Activated T-cell treated with anti-CD3 and anti-CD28 coated beads, Interleukin-2, amount 50 U/mL, for 4 hours (primary cell): ENCODE results near the gene PLOD1. TPM values are rescaled to one million over a fixed set of nuclear protein-coding genes. Genes with fewer than 3 reads are reported as not detected.
A peak's percentile ranks its signal among the peaks of the same experiment; 100 is the strongest.
"Not testable (repeated sequence)": the region's sequence is repeated elsewhere in the genome, so short reads cannot be mapped to it uniquely, and the experiment has no call there.

Experiments
- ATAC-seq, 2 donors: fragments of 200-7000 bp; cut with Tn5 transposase; one replicate each; pipeline ENCODE4 v1.10.0; 2021
- DNase-seq: peaks from one replicate; pipeline ENCODE4 v3.0.0-alpha.2; 2020
- H3K27me3 Mint-ChIP-seq: one replicate; pipeline ENCODE4 v1.8.0; 2021; ENCODE audit warnings: low read depth, mixed read lengths
- H3K36me3 Mint-ChIP-seq: one replicate; pipeline ENCODE4 v1.8.0; 2022; ENCODE audit warnings: mixed read lengths; ENCODE audit not compliant: insufficient read depth
- H3K4me1 Mint-ChIP-seq: one replicate; pipeline ENCODE4 v1.8.0; 2021; ENCODE audit warnings: low read depth, mixed read lengths
- H3K4me3 Mint-ChIP-seq: one replicate; pipeline ENCODE4 v1.8.0; 2021; ENCODE audit warnings: mild to moderate bottlenecking, moderate library complexity, mixed read lengths
- H3K9me3 Mint-ChIP-seq: one replicate; pipeline ENCODE4 v1.8.0; 2021; ENCODE audit warnings: mixed read lengths
- total RNA-seq, 3 donors: library from RNA; stranded (reverse); gene quantifications; one replicate each; pipeline ENCODE4 v1.2.1, GENCODE V29; 2021

PLOD1 gene
- total RNA-seq, 3 donors from 2014 or later, result 11.8 to 20.4 (median 16.1) TPM

DNA sequence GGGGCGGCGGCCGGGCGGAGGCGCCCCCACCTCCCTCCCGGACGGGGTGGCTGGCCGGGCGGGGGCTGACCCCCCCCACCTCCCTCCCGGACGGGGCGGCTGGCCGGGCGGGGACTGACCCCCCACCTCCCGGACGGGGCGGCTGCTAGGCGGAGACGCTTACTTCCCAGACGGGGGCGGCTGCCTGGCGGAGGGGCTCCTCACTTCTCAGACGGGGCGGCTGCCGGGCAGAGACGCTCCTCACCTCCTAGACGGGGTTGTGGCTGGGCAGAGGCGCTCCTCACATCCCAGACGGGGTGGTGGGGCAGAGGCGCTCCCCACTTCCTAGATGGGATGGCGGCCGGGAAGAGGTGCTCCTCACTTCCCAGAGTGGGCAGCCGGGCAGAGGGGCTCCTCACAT, 73.8 kb downstream of the PLOD1 start:
- ATAC-seq, H3K4me3 Mint-ChIP-seq, DNase-seq, H3K9me3 Mint-ChIP-seq, H3K4me1 Mint-ChIP-seq, H3K27me3 Mint-ChIP-seq: not testable (repeated sequence)
- peaks cover 38% of the 10 kb centered on the region for H3K36me3 Mint-ChIP-seq

DNA sequence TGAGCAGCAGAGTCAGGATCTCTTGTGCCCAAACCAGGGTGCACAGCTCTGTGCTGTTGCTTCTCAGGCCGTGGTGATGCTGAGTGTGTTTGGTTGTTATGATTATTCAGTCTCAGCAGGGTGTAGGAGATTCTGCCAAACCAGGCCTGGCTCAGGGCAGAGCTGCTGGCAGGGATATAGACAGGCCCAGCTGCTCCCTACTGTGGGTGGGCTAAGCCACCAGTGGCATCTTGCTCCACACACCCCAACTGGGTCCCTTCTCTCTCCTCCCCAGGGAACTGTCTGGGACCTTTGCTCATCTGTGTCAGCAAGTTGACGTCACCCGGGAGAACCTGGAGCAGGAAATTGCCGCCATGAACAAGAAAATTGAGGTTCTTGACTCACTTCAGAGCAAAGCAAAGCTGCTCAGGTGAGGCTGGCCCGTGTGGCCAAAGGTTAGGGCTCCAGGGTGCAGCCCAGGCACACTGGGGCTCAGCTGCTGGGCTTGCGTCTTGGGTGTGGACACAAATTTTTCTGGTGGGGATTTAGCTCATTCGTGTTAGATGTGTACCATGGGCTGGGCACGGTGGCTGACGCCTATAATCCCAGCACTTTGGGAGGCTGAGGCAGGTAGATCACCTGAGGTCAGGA, 74.9 kb downstream of the PLOD1 start:
- no peak overlapping the region for H3K4me3 Mint-ChIP-seq

GRCh38 chr1:12010746-12011570, 76.4 kb downstream of the PLOD1 start:
- ATAC-seq (peak in 1 of 2 donors; percentile 4), DNase-seq (no peak)
- Mint-ChIP-seq H3K9me3 (no peaks in the 10 kb centered on the region), H3K4me3 (no peak overlapping the region), H3K27me3 (no peaks in the 10 kb centered on the region), H3K4me1 (peaks cover 10% of the 10 kb centered on the region), H3K36me3 (peaks cover 24% of the 10 kb centered on the region)

More for the DNA sequence above, 74.9 kb downstream of the PLOD1 start:
- no peak for DNase-seq
- Mint-ChIP-seq H3K27me3 (no peaks in the 10 kb centered on the region), H3K36me3 (peaks cover 32% of the 10 kb centered on the region), H3K4me1 (peaks cover 6% of the 10 kb centered on the region), H3K9me3 (no peaks in the 10 kb centered on the region)
- ATAC-seq, result no peak

- Mint-ChIP-seq H3K27me3 (no peaks in the 10 kb centered on the region), H3K4me1 (peaks cover 10% of the 10 kb centered on the region), H3K9me3 (no peaks in the 10 kb centered on the region), H3K36me3 (peaks cover 24% of the 10 kb centered on the region), H3K4me3 (no peak overlapping the region)
- ATAC-seq, result no peak
- no peak for DNase-seq
Measured at GRCh38 chr1:12011998-12012397, 77.5 kb downstream of the PLOD1 start.

DNA sequence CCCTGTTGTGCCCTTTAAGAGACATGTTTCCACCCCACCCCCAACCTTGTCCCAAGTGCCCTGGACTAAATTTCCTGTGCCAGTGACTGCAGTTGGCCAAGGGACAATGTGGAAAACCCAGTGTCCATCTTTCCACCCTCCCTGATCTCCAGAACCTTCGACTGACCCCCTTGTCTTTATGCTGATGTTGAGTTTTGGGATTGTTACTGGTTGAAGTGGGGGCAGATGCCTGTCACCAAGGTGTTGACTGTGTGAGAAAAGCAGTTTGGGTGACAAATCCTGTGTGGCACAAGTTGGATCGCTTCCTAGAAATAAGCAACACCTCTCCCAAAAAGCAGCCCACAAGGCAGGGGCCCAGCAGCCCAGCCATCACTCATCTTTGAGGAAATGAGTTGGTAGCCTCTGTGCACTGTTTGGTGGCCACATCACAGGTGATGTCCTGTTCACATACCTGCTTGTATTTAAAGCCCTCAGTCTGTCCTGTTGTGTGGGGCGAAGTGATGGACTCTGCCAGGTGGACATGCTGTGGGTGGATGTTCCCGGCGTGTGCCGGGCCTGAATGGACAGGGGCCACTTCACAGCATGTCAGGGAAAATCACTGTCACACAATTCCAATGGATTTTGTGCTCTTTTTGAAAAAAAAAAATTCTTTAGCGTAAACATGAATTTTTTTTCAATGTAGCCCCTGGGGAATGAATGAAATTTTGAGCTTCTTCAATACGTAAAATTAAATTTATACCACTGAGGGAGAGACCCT, 78.2 kb downstream of the PLOD1 start:
- Mint-ChIP-seq H3K9me3 (no peaks in the 10 kb centered on the region), H3K4me3 (no peak overlapping the region), H3K36me3 (peaks cover 20% of the 10 kb centered on the region), H3K27me3 (no peaks in the 10 kb centered on the region), H3K4me1 (peaks cover 10% of the 10 kb centered on the region)
- ATAC-seq, result peak in 1 of 2 donors; percentile 15
- DNase-seq, result no peak

DNA sequence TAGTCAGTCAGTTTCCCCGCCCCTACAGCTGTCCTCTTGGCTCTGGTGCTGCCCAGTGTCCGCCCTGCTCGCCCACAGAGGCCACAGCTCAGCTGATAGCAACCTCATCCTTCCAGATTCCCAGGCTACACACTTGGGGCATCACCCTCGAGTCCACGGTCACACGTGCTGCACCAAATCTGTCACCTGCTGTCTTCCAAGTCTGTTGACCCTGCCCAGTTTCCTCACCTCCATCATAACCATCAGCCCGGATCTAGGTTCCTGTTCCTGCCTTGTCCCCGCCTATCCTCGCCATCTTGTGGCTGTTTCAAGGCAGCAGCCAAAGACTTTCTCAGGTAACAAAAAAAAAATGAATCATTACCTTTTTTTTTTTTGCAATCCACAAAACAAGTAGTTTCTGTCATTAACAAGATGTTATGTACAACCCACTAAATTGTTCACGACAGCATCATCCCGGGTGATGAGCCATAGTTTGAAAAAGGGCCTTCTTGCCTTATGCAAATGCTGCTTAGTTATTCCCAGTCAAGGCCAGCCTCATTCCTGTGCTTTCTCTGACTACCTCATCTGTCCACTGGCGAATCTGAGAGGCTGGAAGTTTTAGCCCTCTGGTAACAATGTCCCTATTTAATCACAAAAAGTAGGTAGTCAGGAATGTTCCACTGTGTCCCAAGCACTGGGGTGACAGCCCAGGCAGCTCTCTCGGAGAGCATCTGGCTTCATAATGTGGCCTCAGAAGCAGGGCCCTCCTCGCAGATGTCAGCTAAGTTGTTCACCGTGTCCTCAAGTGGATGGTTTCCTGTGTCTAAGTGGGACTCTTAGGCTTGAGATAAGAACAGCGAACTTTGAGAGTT, 79.8 kb downstream of the PLOD1 start:
- no peaks in the 10 kb centered on the region for H3K9me3 Mint-ChIP-seq
- DNase-seq (no peak), ATAC-seq (no peak)
- peaks cover 10% of the 10 kb centered on the region for H3K4me1 Mint-ChIP-seq
- no peak overlapping the region for H3K4me3 Mint-ChIP-seq
- H3K27me3 Mint-ChIP-seq, result no peaks in the 10 kb centered on the region
- H3K36me3 Mint-ChIP-seq, result peaks cover 13% of the 10 kb centered on the region

DNA sequence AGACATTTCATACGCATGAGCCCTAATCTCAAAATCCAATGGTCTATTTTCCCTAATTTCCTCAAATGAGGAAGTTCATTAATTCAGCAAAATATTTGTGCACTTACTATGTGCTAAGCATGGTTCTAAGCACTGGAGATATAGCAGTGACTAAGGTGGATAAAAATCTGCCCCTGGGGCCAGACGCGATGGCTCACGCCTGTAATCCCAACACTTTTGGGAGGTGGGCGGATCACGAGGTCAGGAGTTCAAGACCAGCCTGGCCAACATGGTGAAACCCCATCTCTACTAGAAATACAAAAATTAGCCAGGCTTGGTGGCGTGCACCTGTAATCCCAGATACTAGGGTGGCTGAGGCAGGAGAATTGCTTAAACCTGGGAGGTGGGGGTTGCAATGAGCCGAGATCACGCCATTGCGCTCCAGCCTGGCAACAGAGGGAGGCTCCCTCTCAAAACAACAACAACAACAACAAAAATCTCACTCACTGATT, 80.5 kb downstream of the PLOD1 start:
- Mint-ChIP-seq H3K9me3 (no peaks in the 10 kb centered on the region), H3K27me3 (no peaks in the 10 kb centered on the region), H3K4me1 (peaks cover 13% of the 10 kb centered on the region), H3K36me3 (peaks cover 13% of the 10 kb centered on the region), H3K4me3 (no peak overlapping the region)
- DNase-seq (no peak), ATAC-seq (no peak)

DNA sequence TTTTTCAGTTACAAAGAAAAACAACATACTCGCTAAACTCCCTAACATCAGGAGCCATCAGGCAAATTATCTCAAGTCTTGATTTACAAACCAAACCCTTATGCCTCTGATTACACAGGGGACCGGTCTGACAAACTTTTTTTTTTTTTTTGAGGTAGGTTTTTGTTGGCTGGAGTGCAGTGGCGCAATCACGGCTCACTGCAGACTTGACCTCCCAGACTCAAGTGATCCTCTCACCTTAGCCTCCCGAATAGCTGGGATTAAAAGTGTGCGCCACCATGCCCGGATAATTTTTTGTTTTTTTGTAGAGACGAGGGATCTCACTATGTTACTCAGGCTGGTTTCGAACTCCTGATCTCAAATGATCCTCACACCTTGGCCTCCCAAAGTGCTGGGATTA, 81.0 kb downstream of the PLOD1 start:
- H3K4me3 Mint-ChIP-seq, result no peak overlapping the region
- ATAC-seq (no peak), DNase-seq (no peak)
- peaks cover 14% of the 10 kb centered on the region for H3K4me1 Mint-ChIP-seq
- H3K27me3 Mint-ChIP-seq, result no peaks in the 10 kb centered on the region
- H3K36me3 Mint-ChIP-seq, result peaks cover 10% of the 10 kb centered on the region
- H3K9me3 Mint-ChIP-seq, result no peaks in the 10 kb centered on the region

- H3K27me3 Mint-ChIP-seq, result no peaks in the 10 kb centered on the region
- H3K4me1 Mint-ChIP-seq, result peaks cover 14% of the 10 kb centered on the region
- no peak overlapping the region for H3K4me3 Mint-ChIP-seq
- peaks cover 6% of the 10 kb centered on the region for H3K36me3 Mint-ChIP-seq
- ATAC-seq (no peak), DNase-seq (no peak)
- no peaks in the 10 kb centered on the region for H3K9me3 Mint-ChIP-seq
Measured at GRCh38 chr1:12016182-12016581, 81.7 kb downstream of the PLOD1 start.

DNA sequence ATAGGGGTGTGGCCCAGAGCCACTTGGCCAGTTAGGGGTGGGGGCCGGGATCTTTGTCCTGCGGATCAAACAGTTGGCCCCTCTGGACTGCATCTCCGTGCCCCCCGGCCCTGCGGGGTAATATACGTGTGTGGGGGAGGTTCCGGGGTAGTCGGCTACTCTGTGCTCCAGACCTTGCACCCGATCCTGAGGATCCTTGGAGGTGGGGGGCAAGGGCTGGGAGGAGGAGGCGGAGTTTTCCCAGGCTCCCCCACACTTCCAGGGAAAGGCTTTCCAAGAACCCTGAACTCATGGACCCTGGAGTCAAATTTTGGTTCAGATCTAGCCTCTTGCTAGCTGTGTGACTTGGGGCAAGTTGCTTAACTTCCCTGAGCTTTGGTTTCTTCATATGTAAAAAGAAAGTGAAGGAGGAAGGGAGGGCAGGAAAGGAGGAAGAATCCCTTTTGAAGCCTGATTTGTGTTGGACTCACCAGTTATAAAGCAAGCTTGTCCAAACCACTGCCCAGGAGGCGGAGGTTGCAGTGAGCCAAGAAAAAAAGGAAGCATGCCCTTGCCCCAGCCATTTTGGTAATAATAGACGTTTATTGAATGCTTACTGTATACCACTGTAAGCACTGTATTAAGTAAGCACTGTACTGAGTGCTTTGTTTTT, 85.5 kb downstream of the PLOD1 start:
- ATAC-seq (peak; percentile 2 to 9), DNase-seq (no peak)
- H3K9me3 Mint-ChIP-seq, result no peaks in the 10 kb centered on the region
- H3K4me1 Mint-ChIP-seq, result peaks cover 4% of the 10 kb centered on the region
- peak overlapping the region; percentile 86 for H3K4me3 Mint-ChIP-seq
- no peaks in the 10 kb centered on the region for H3K27me3 Mint-ChIP-seq
- peaks cover 9% of the 10 kb centered on the region for H3K36me3 Mint-ChIP-seq

- Mint-ChIP-seq H3K4me3 (no peak overlapping the region), H3K36me3 (peaks cover 18% of the 10 kb centered on the region), H3K27me3 (no peaks in the 10 kb centered on the region)
Measured at GRCh38 chr1:12021616-12022015, 87.1 kb downstream of the PLOD1 start.

DNA sequence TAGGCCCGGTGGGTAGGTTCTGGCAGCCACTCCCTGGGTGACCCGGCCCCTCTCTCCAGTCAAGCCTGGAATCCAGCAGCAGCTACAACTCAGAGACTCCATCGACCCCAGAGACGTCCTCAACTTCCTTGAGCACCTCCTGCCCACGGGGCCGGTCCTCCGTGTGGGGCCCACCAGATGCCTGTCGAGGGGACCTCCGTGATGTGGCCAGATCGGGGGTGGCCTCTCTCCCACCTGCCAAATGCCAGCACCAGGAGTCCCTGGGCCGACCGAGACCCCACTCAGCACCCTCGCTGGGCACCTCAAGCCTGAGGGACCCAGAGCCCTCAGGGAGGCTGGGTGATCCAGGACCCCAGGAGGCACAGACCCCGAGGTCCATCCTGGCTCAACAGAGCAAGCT, 87.5 kb downstream of the PLOD1 start:
- DNase-seq, result no peak
- Mint-ChIP-seq H3K36me3 (peaks cover 22% of the 10 kb centered on the region), H3K4me3 (no peak overlapping the region), H3K9me3 (no peaks in the 10 kb centered on the region), H3K27me3 (no peaks in the 10 kb centered on the region), H3K4me1 (peaks cover 4% of the 10 kb centered on the region)
- ATAC-seq, result no peak

More at GRCh38 chr1:12021616-12022015, 87.1 kb downstream of the PLOD1 start:
- DNase-seq (no peak), ATAC-seq (no peak)
- peaks cover 4% of the 10 kb centered on the region for H3K4me1 Mint-ChIP-seq
- no peaks in the 10 kb centered on the region for H3K9me3 Mint-ChIP-seq
